NCI-H187 treated with DMSO at 0.1 percent for 48 hours (cell line): ENCODE data around the gene URAD.
"Not testable (repeated sequence)": the region's sequence is repeated elsewhere in the genome, so short reads cannot be mapped to it uniquely, and the experiment has no call there.

ENCODE experiments used
- DNase-seq: peaks from one replicate; lab custom pipeline; 2025; lab: John Stamatoyannopoulos, UW

The URAD gene

DNA sequence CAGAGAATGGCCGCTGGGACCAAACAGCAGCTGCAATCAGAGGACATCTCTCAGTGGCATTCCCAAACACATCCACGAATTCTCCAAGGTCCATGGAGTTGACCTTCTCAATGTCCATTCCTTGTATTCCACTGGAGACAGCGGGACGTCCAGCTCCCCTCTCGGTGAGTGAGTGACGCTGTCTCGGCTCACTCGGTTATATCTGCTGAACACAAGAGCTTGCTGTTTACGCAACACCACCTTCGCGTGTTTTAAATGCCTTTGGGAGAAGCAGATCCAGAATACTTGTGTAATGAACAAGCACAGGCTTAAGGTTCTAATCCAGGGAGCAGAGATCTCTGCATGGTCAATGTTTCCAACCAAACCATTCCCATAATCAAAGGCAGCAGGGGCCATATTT, at the start of gene URAD:
URAD (minus strand) TSS at position 174 of the 400 bp plus-strand sequence; CDS start at position 118, 56 bp downstream.
- DNase-seq, result no peak

DNA sequence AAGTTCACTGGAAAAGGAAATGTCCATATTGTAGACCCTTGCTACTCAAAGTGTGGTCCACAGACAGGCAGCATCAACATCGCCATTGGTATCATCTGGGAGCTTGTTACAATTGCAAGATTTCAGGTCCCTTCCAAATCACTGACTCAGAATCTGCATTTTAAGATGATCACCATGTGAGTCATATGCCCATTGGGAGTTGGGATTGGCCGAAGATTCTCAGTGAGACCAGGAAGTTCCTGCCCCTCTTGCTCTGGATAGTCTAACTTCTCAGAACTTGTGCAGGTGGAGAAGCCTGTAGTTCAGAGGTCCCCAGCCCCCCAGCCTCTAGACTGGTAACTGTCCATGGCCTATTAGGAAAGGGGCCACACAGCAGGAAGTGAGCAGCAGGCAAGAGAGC, 48.9 kb upstream of the URAD start:
- DNase-seq, result no peak

DNA sequence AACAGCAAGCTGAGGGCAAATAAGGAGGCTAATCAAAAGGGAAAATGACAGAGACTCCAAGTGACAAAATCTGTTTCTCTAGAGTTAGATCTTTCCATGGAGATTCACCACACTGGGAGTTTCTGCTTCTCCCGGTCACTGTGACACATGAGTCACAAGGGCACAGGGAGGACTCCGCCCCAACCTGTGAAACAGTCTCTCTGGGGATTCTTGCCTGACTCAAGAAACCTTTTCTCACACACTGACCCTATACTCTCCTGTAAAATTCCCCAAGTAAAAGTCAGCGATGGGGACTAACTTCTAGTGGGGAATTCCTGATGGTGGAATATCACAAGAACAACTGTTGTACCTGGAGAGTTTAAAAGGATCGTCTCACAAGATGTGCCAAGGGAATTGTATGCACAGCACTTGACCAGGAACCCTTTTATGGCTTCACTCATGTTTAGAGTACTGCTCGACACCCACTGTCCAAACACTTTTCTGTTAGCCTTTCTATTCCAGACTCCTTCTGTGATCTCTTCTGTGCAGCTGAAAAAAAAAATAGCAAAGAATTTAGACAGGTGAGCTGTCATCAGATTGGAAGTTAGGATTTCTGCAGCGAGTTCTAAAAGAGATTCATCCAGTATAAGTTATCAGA, 46.8 kb upstream of the URAD start:
- DNase-seq, result peak; percentile 31

- no peak for DNase-seq
Observed at GRCh38 chr13:28033894-28034655, 45.6 kb upstream of the URAD start.

GRCh38 chr13:28032438-28032837, 43.9 kb upstream of the URAD start:
- not testable (repeated sequence) for DNase-seq

- no peak for DNase-seq
Observed at GRCh38 chr13:28031896-28032288, 43.4 kb upstream of the URAD start.

- DNase-seq, result no peak
Observed at GRCh38 chr13:28031220-28031895, 42.9 kb upstream of the URAD start.

- DNase-seq, result no peak
Observed at GRCh38 chr13:28027607-28028364, 39.3 kb upstream of the URAD start.

GRCh38 chr13:28027071-28027470, 38.6 kb upstream of the URAD start:
- DNase-seq, result no peak

- no peak for DNase-seq
Observed at GRCh38 chr13:28026508-28026907, 38.0 kb upstream of the URAD start.

DNA sequence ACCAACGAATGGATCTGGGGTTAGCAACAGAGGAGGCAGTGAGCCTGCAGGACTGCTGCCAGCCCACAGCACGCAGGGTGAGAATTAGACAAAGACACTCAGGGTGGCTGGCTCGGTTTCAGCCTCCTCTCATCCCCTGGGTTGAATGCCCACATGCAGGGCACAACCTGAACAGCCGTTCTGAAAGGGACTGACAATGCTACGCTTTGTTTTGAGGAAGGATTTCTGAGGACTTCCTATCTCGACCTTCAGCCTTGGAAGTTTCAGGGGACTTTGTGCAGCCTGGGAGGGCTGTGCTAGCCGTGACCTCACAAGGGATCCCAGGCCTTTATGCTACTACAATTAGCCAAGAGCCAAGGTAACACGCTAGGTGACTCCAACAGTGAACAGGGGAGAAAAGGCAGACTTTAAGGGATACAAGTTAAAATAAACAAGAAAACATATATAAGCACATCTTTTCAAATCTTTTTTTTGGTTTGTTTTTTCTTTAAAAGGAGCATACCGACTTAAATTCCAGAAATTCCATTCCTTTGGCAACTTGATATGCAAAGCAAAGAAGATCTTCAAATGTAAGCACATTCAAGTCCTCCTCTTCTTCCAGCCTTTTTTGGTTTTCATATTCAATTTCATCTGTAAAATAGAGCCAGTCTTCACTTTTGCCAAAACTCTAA, 34.5 kb upstream of the URAD start:
- no peak for DNase-seq

DNA sequence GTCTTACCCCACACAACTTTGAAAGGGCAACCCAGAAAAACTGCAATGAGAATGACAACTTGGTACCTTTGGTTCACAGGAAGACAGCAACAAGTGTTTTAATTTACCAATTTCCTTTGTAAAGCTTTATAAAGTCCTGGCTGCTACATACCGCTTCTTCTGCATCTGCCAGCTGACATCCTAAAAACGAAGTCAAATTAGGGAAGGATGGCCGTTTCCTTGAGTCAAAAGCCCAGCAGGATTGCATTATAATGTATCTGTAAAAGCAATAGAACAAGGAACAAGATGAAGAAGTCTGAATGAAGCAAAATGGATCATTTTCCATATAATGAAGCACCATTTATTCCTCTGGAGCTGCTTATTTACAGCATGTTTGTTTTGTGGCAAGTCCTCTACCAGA, 25.8 kb upstream of the URAD start:
- DNase-seq, result no peak

DNA sequence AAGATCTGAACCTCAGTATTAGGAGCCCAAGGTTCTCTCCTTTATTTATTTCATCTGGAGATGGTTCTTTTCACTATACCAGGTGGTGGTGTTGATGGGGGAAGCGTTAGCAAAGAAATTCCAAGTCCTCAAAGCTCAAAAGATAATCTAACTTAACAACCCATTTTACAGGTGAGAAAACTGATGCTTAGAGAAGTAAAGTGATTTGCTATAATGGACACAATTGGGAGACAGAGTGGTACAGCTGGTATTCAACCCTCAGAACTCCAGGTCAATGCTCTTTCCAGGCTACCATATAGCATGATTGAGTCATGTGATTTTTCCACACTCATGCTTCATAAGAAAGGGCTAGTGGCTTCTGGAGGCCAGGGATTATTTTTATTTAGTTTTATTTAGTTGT, 25.0 kb upstream of the URAD start:
- DNase-seq, result no peak

- no peak for DNase-seq
Observed at GRCh38 chr13:28012896-28013295, 24.4 kb upstream of the URAD start.

GRCh38 chr13:28012383-28012782, 23.9 kb upstream of the URAD start:
- DNase-seq, result no peak

DNA sequence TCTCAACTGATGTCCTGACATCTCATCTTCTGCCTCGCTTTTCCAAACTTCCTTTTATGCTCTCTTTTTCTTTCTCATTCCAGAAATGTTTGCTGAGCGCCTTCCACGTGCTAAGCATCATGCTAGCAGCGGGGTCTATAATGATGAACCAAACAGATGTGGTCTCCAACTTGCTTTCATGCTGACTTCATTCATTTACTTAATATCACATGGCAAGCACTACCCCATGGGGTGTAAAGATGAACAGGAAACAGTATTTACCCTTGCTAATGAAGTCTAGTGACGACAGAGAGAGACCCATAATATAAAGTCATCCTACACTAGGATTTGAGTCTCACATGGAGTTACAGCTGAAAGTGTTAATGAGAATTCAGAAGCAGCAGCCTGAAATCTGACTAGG, 21.6 kb upstream of the URAD start:
- no peak for DNase-seq

DNA sequence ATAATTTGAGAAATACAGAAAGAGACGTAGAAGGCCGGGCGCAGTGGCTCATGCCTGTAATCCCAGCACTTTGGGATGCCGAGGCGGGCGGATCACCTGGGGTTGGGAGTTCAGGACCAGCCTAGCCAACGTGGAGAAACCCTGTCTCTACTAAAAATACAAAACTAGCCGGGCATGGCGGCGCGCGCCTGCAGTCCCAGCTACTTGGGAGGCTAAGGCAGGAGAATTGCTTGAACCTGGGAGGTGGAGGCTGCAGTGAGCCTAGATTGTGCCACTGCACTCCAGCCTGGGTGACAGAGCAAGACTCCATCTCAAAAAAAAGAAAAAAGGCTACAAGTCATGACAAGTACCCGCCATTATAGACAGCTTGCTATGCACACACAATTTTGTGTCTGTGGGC, 16.5 kb upstream of the URAD start:
- not testable (repeated sequence) for DNase-seq

DNA sequence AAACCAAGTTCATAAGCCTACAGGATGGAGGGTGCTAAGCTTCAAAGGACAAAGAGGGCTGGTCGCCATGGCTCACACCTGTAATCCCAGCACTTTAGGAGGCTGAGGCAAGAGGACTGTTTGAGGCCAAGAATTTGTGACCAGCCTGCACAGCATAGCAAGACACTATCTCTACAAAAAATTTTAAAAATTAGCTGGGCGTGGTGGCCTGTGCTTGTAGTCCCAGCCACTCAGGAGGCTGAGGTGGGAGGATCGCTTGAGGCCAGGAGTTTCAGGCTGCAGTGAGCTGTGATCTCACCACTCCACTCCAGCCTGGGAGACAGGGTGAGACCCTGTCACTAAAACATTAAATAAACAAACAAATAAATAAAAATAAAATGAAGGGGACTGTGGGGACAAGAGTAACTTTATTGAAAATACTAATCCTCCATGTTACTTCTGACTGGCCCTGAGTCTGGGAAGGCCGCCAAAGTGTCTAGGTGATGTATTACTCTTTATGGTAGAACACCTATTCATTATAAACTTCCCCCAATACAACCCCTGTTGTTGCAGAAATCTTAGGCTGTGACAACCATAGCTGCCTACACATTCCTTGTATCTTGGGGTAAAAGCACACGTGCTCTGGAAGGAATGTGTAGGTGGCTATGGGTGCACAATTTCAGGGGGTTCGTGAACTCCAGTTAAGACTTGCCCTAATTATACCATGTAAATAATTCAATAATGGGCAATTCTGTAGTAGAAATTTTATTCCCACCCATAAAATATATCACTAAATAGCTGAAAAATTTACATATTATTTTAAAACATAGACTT, 14.6 kb upstream of the URAD start:
- no peak for DNase-seq

- no peak for DNase-seq
Observed at GRCh38 chr13:28001837-28002473, 13.5 kb upstream of the URAD start.

DNA sequence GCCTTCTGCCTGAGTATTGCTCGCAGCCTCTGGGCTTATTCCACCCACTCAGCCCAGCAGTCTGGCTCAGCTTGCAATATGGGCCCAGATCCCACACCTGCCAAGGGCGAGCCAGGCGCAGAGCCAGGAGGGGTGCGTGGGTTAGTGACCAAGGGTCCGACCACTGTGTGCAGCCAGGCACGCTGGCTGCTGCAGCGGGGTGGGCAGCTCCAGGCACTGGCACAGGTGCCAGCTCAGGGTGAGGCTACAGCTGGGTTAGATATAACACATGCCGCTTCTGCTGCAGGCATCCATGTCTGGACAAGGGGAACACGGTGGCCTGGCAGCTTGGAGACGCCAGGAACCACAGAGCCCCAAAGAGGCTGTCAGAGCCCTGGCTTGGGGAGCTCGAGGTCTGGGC, 12.6 kb upstream of the URAD start:
- no peak for DNase-seq

- no peak for DNase-seq
Observed at GRCh38 chr13:28000567-28000966, 12.1 kb upstream of the URAD start.
